GM21423 (cell line): ENCODE data around the gene ZNF716.
"Not testable (repeated sequence)": the region's sequence is repeated elsewhere in the genome, so short reads cannot be mapped to it uniquely, and the experiment has no call there.

Experiments
- ATAC-seq: cut with Tn5 transposase; IDR thresholded peaks from one replicate; pipeline ENCODE4 v1.9.1; 2021; ENCODE audit warnings: mild to moderate bottlenecking, moderate library complexity; ENCODE audit not compliant: unreplicated experiment

The ZNF716 gene

DNA sequence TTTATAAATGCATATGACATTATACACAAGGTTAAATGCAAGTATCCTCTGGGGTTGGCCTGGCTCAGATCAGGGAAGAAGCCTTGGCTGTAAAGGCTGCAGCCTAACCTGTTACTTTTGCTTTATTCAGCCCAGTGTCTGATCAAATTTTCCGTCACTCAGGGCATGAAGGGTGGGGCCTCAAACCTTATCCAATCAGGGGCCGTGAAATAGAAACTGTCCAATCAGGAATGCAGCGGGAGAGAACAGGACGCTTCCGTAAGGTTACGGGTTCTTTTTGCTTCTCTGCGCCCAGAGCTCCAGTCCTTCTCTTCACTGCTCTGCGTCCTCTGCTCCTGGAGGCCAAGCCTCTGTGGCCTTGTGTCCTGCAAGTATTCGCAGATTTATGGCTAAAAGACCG, at the start of gene ZNF716:
ZNF716 (plus strand) TSS at position 274 of the 400 bp plus-strand sequence; CDS start at position 386, 112 bp downstream.
- ATAC-seq, result no peak

DNA sequence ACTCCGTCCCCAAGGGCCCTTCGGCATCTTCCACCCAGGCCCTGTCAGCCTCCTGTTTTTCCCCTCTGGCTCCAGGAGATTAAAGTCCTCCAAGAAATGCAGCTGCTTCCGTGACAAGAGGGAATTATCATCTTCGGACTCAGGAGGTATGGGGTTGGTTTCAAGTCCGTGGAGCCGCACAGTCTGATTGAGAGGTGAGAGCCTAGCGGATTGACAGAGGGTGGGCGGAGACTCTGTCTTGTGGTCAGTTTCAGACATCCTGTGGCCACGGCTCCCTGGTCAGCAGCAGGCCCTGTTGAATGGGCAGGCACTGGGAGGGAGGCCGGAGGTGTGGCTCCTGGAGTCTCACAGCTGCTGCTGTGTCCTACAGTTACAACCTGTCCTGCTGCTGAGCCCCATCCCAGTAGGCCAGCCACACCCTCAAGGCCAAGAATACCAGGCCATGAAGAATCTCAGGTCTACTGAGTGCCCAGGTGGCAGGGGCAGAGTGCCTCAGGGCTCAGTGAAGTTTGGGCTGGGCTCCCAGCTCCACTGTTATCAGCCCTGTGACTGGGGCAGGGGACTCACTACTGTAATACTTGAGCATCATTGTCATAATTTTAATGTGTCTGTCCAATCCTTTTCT, 49.3 kb upstream of the ZNF716 start:
- no peak for ATAC-seq

DNA sequence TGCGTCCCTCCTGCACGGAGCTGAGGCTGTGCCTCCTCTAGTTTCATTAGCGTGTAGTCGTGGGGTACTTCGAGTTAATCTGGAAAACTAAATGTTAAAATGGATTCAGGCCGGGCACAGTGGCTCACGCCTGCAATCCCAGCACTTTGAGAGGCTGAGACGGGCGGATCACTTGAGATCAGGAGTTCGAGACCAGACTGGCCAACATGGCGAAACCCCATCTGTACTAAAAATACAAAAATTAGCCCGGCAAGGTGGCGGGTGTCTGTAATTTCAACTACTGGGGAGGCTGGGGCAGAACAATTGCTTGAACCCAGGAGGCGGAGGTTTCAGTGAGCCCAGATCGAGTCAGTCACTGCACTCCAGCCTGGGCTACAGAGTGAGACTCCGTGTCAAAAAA, 46.9 kb upstream of the ZNF716 start:
- not testable (repeated sequence) for ATAC-seq

DNA sequence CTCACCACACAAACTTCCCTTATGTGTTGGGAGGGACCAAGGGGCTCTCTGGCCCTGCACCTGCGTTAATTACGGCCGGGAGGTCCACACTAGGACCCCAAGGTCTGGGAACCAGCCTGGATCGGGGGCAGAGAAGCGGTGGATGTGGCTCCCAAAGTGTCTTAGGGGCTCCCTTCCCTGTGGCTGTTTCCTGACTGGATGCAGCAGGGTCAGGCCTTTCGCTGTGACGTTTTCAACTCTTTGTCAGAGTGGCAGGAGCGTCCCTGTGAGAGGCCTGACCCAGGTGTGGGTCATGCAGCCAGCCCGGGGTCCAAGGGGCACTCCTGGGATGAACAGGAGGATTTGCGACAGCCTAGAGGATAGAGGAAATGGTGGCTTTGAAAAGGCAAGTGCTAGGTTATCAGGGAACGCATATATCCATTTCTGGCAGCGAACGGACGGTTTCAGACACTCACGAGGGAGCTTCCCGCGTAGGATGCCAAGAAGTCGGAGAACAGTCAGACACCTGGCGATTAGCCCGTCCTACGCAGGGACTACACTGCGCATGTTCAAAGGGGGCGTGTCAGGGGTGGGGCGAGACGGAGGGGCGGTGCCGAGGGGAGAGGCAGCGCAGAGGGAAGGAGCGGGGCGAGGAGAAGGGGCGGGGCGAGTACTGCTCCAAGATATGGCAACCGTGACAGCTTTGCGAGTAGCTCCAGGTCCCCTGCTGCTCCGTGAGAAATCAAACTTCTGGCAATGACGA, 46.2 kb upstream of the ZNF716 start:
- ATAC-seq, result no peak

DNA sequence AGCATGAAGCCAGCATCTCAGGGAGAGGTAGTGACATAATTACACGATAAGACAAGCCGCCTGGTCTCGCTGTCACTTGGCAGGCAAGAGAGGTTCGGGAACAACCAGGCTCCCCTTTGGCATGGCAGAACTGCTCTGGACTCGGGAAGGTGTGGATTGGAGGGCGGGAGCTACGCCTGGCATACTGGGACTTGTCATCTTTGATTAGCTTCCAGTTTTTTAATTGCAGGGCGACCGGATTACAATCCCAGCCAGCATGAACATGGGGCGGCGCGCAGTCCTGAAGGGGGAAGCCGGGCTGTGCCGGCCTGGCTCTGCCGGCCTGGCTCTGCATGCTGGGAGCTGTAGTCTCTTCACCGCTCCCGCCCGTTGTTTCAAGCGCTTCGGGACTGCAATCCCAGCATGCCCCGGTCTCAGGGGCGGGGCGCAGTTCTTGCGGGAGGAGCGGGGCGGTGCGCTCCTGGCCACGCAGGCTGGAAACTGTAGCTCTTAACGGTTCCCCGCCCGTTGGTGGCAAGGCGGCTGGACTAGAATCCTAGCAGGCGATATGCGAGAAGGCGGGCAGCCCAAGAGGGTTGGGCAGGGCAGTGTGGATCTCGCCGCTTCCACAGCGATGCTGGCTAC, 45.5 kb upstream of the ZNF716 start:
- ATAC-seq, result no peak

DNA sequence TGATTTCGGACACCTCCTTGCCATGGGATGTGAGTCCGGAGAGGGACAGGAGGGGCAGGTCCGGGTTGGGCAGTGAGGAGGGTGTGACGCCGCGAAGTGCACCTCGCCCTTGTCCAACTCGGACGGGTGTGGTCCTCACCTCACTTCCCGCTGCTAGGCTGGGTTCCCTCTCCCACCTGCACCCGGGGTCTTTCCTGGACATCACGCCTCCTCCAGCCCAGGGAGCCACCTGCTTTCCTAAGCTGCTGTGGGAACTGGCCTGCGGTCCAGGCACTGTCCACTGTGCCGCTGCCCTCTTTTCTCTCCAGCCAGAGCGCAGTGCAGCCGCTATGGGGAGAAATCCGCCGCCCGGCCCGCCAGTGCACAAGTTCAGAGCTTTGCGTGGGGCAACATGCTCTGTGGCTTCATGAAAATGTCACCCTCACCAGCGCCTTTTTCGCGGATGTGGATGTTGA, 45.0 kb upstream of the ZNF716 start:
- ATAC-seq, result no peak

DNA sequence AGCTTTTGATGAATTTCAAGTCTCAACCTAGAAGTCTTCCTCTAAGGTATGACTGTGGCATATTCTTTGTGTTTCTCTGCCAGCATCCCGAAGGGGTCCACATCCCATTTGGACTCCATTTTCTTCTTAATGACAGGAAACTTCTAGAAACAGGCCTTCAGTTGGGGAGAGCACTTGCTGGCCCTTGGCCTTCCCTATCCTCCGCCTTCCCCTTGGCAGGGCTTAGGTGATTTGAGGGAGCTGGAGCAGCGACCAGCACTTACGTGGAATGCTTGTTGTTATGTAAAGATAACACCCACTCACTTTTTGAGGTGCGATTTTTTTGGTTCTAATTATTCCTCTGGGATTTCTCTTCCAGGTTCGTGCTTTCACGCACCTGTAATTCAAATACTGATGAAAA, 42.9 kb upstream of the ZNF716 start:
- no peak for ATAC-seq

DNA sequence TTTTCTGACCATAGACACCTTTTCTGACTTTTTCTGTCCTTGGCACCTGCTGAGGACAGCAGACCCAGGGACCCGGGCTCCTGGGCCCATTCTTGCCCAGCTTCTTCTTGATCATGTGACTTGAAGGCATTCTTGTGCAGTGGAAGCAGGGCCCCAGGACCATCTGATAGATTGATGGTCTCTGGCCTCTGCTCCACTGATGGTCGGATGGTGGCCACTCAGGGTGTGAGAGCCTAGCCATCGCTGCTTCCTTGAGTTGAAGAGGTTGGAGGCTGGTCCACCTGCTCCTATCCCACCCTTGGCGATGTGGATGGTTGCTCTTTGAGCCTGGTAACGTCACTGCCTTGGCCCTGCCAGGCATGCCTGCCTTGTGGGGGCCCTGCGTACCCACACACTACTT, 37.8 kb upstream of the ZNF716 start:
- ATAC-seq, result no peak

DNA sequence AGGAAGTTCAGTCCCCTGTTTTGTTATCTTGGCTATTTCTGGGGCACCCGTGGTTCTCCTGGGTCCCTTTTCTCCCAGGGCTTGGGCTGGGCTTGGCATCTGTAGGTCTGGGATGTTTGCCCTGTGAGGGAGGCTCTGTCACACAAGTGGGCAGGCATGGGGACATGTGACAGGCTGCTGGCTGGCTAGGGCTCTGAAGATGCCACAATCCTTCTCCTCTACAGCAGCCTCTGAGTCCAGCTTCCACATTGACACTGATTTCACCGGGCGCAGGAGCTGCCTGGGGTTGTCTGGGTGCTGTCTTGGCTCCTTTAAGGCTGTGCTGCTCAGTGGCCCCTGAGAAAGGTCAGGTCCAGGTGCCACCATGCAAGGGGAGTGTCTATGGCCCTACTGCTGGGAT, 37.4 kb upstream of the ZNF716 start:
- ATAC-seq, result no peak

DNA sequence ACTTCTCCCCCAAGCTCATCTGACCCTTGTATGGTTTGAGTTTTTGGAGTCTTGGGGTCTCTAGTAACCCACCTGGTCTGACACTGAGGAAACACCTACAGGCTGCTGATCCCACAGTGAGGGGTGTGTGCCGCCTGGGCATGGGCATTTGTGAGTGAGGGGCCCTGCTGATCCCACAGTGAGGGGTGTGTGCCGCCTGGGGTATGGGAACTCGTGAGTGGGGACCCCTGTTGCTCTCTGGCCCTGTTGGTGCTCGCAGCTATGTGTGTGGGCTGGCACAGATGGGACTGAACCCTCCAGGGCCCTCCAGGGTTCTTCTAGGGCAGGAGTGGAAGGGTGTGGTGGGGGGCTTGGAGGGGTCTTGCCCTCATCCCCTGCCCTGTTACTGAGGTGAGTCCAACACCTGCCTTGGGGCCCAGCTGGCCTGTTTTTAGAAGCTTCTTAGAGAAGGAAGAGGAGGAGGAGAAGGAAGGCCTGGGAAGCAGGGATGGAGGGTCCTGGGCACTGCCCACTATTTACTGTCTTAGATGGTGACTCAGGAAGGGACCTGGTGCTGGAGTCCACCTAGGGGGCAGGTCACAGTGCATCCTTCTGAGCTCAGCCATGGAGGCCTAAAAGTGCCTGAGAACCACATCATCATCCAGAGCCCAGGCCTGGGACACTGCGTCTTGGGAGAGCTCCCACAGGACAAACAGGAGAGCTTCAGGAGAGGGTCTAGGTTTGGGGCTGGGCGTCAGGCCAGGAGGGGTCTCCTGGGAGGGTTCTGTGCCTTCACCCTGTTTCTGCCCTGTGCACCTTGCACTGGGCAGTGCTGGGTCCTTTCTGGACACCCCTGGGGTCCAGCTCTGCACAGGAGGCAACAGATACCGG, 36.2 kb upstream of the ZNF716 start:
- ATAC-seq, result no peak

DNA sequence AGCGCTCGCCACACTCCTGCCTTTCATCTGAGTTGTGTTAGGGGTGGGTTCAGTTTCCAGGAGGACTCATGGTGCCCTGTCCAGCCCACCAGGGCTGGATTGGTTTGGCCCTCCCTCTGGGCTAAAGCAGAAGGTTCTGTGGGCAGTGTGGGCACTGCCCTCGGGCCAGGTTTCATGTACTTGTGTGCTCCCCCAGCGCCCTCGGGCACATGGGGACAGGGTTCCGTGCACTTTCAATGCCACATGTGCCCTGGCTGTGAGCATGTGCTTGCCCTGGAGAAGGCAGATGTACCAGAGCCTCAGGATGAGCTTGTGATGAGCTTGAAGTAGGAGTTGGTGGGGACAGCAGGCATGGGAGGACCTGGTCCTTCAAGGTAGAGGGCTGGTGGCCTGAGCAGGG, 35.6 kb upstream of the ZNF716 start:
- no peak for ATAC-seq

DNA sequence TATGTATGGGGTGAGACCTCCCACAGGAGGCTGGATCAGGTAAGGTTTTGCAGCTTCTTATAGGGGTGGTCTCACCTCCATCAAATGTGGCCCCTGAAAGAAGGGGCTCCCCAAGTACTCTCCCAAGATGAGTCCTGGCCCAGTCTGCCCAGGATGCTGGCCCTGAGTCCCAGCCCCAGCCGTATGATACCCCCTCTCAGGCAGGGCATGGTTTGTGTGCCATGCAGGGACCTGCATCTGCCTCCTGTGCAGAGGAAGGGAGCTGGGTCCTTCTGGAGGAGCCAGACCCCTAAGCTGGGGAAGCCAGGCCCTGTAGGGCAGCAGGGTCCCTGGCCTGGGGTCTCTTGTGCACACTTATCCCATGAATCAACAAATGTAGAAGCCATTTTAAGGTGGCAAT, 35.1 kb upstream of the ZNF716 start:
- ATAC-seq, result no peak

DNA sequence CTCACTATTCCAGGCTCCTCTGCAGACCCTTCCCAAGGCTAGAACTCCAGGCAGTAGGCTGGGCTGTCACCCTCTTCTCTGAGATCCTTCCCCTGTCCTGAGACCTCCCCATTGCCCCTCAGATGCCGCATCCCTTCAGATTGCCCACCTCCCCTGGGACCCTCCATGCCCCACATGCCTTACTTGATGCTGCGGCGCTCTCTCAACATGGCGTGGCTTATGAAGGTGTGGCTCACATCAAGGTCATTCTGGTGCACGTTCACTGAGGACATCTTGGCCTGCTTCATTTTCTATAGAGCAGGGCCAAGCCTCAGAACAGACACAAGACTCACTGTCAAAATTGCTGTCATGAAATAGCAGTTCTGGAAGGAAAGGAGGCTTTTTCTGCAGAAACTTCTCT, 34.7 kb upstream of the ZNF716 start:
- no peak for ATAC-seq

DNA sequence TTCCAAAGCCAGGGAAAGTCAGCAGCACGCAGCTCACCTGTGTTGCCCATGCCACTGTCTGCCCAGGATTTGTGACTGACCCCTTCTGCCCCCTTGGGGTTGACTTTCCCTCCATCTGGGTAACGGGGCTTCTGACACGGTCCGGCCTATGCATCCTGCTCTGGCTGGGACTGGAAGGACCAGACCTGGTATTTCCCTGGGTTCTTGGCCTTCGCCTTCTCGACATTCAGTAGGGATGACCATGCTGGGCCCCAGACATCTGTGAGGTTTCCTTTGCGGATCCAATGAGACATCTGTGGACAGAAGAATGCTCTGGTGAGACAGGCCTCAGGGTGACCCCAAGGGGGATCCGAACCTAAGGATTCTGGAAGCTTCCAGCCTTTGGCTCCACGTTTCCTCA, 34.2 kb upstream of the ZNF716 start:
- no peak for ATAC-seq

DNA sequence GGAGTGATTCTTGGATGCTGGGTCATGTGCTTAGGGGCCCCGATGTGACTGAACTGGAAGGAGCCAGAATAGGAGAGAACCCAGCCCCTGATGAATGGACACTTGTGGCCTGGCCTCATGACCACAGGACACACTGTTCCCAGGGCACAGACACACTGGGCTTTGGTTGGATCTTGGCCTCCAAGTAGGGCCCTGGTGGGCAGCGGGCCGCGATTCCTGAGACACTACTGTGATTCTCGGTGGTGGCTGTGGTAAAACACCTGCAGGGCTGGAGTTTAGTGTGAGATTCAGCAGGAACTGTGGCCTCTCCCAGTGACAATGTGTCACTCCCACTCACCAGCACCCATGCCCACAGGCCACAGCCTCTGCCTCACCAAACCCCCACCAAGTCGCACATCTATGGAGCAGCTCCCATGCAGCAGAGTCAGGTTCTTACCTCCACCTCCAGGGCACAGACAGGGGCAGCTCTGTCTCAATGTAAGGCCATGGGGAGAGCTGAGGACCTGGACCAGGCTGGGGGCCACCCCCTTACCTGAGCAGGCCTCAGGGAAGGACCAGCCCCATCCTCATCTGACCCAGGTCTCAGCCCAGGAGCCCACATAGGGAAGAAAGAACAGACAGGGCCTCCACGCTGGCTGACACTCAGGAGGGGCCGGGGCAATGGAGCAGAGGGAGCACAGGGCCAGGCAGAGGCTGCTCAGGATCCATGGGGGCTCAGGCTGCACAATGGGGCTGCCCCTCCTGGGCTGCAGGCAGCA, 33.2 kb upstream of the ZNF716 start:
- no peak for ATAC-seq

DNA sequence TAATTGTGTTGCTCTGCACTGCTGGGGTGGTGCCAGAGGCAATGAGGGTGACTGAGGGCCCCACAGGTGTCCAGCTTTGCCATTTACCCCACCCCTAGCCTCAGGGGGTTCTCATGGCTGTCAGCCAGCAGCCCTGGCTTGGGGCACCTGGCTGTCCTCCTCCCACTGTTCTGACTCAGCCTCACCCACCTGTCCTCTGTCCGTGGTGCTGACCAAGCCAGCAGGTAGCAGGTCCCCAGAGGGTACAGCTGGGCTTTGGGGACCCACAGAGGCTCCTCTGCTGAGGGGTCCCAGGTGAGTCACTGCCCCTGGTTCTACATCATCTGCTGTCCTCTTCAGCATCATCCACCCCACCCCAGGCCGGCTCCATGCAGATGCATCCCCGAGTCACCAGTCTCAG, 32.2 kb upstream of the ZNF716 start:
- ATAC-seq, result no peak

DNA sequence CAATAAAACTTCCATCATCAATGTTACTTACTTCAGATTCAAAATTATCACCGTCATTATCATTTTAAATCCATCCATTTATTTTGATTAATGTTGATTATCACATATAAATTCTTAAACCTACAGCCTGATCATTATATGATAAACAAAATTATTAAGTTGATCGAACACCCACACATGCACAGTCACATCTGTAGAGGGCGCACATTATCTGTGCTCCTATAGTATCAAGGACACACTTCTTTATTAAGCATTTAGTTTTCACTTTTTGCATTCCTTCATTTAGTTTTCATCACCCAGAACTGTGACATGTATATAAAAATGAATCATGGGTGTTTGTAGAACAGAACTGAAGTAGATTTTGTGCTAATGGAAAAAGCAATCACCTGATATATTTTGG, 26.2 kb upstream of the ZNF716 start:
- no peak for ATAC-seq

DNA sequence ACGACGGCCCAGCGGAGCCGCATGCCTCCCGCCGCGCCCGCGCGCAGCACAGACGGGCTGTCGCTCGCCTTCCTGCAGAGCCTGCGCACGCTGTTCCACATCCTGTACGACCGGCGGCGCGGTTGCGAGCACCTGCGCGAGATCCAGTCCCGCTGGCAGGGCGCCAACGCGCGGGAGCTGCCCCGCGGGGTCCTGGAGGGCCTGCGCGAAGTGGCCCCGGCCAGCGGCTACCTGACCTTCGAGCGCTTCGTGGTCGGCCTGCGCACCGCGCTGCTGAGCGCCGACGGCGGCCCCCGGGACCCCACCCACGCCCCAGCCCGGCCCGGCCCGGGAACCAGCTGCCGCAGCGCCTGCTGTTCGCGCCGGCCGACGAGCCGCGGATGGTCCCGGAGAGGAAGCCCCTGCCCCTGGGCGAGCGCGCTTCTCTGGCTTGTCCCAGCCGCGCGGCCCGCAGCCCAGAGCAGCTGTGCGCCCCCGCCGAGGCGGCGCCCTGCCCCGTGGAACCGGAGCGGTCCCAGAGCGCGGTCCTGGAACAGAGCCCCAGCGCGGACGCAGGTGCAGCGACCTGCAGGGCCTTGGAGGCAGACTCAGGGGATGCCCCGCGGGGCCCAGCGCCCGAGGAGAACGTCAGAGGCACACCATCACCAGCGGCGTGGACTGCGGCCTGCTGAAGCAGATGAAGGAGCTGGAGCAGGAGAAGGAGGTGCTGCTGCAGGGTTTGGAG, 25.3 kb upstream of the ZNF716 start:
- no peak for ATAC-seq

DNA sequence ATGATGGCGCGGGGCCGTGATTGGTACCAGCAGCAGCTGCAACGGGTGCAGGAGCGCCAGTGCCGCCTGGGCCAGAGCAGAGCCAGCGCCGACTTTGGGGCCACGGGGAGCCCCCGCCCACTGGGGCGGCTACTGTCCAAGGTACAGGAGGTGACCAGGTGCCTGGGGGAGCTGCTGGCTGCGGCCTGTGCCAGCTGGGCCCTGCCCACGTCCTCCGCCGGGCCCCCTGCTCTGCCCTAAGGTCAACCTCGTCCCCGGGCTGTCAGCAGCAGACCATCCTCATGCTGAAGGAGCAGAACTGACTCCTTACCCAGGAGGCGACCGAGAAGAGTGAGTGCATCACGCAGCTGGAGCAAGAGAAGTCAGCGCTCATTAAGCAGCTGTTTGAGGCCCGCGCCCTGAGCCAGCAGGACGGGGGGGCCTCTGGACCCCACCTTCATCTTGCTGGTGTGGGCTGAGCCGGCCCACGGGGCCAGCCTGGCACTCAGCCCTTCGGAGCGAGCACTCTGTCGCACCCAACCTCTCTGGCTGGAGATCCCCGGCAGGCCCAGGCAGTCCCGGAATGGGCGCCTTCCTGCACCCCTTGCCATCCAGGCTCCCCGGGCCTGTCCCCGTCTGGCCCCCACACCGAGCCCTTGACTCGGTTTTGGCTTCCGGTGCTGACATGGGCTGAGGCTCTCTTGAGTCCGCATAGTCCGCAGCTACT, 24.6 kb upstream of the ZNF716 start:
- ATAC-seq, result no peak
